Thyroid gland (tissue), 4 donors: ENCODE measurements around the gene GPR78. TPM values are rescaled to one million over a fixed set of nuclear protein-coding genes. Genes with fewer than 3 reads are reported as not detected.

ENCODE experiments used
- DNase-seq, 2 donors: peaks; one replicate each; pipeline ENCODE4 v3.0.0-alpha.2; 2019
- H3K27ac ChIP-seq, 3 donors: fragments of 200-600 bp; sonication (generic); 1 replicate in 2 of 3; 2 replicates in 1 of 3; pipeline ENCODE4 v1.5.1; 2016 to 2019; ENCODE audit warnings: mild to moderate bottlenecking in 1 of 3, moderate library complexity in 1 of 3
- H3K27me3 ChIP-seq: fragments of 200-600 bp; sonication (generic); one replicate; pipeline ENCODE4 v1.5.1; 2019
- H3K36me3 ChIP-seq, 2 donors: fragments of 200-600 bp; sonication (generic); one replicate each; pipeline ENCODE4 v1.5.1; 2016 to 2019
- H3K4me1 ChIP-seq, 2 donors: fragments of 200-600 bp; sonication (generic); one replicate each; pipeline ENCODE4 v1.5.1; 2017 to 2019
- H3K4me3 ChIP-seq, 3 donors: fragments of 200-600 bp; sonication (generic); replicated peaks in 1 of 3; 1 replicate in 2 of 3; 2 replicates in 1 of 3; pipeline ENCODE4 v1.5.1; 2016; ENCODE audit warnings: mild to moderate bottlenecking in 1 of 3
- H3K9me3 ChIP-seq: fragments of 200-600 bp; sonication (generic); one replicate; pipeline ENCODE4 v1.5.1; 2017
- CTCF ChIP-seq, 6 experiments: fragments of 200-600 bp in 3 of 6; fragments of 450-650 bp in 3 of 6; sonication (generic) in 3 of 6; IDR thresholded peaks; one replicate each; pipeline ENCODE4 v1.5.1; 2016 to 2019; ENCODE audit warnings: antibody characterized with exemption in 6 of 6, mild to moderate bottlenecking in 2 of 6, inconsistent platforms in 1 of 6, moderate library complexity in 1 of 6
- POLR2A ChIP-seq, 2 donors: fragments of 450-650 bp; IDR thresholded peaks; one replicate each; pipeline ENCODE4 v1.6.1; 2017; ENCODE audit warnings: antibody characterized with exemption in 2 of 2, mild to moderate bottlenecking in 2 of 2, moderate library complexity in 1 of 2
- WGBS, 2 donors: methylation state at CpG; one replicate each; pipeline ENCODE4 v1.1.5; 2017; 5-methylcytosine and 5-hydroxymethylcytosine counted together
- intact Hi-C: fragments of 100-400 bp; cut with DNase I; formaldehyde crosslinking; loops from one replicate; pipeline ENCODE4 v1.15.1; 2023
- total RNA-seq, 4 donors: library from RNA; depleted of rRNA; stranded (reverse); fragments of >200 nt; gene quantifications; one replicate each; pipeline ENCODE4 v1.2.3, GENCODE V29; 2016

GPR78 gene
- total RNA-seq, 4 donors from 2014 or later = not detected

DNA sequence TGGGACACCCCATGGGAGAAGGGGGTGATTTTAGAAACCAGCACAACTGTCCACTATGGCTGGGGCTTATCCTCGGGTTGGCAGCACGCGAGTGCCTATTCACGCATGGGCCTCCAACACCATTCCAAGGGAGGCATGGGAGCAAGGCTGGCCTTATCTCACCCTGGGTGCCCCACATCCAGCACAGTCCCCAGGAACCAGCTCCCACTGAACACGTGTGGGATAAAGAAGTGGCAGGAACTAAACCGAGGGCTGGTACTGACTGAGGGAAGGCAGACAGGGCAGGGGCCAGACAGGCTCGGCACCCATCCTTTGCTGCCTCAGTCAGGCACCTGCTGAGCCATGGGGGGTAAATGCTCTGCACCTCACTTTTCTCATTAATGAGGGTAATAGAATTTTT is 43.7 kb upstream of the GPR78 start:
- WGBS, 2 donors = 88 to 95% methylated on average over 7 of the region's 7 CpGs
- H3K4me1 ChIP-seq = peaks cover 41 to 64% of the 10 kb centered on the region in 2 donors
- H3K27ac ChIP-seq = peak overlapping the region; percentile 92 to 99 (median 97)
- intact Hi-C loops = no loop called here
- H3K9me3 ChIP-seq = no peaks in the 10 kb centered on the region
- no peaks in the 10 kb centered on the region for H3K27me3 ChIP-seq
- no peaks in the 10 kb centered on the region for H3K36me3 ChIP-seq
- no peak for TF ChIP-seq POLR2A (IDR thresholded peaks at IDR 0.05)
- TF ChIP-seq CTCF (IDR thresholded peaks at IDR 0.05) = no peak
- DNase-seq = no peak
- no peak overlapping the region for H3K4me3 ChIP-seq

GRCh38 chr4:8537041-8537461 is 43.1 kb upstream of the GPR78 start:
- peak overlapping the region; percentile 92 to 99 (median 97) for H3K27ac ChIP-seq
- H3K27me3 ChIP-seq = no peaks in the 10 kb centered on the region
- peaks cover 41 to 59% of the 10 kb centered on the region in 2 donors for H3K4me1 ChIP-seq
- intact Hi-C loops = no loop called here
- H3K4me3 ChIP-seq = no peak overlapping the region
- 3 to 9% methylated on average over 9 of the region's 9 CpGs for whole genome bisulfite sequencing, 2 donors
- peak in 1 of 2 donors; percentile 37 for TF ChIP-seq POLR2A (IDR thresholded peaks at IDR 0.05)
- TF ChIP-seq CTCF (IDR thresholded peaks at IDR 0.05) = no peak
- no peaks in the 10 kb centered on the region for H3K36me3 ChIP-seq
- H3K9me3 ChIP-seq = no peaks in the 10 kb centered on the region
- DNase-seq = peak; percentile 92 to 93

DNA sequence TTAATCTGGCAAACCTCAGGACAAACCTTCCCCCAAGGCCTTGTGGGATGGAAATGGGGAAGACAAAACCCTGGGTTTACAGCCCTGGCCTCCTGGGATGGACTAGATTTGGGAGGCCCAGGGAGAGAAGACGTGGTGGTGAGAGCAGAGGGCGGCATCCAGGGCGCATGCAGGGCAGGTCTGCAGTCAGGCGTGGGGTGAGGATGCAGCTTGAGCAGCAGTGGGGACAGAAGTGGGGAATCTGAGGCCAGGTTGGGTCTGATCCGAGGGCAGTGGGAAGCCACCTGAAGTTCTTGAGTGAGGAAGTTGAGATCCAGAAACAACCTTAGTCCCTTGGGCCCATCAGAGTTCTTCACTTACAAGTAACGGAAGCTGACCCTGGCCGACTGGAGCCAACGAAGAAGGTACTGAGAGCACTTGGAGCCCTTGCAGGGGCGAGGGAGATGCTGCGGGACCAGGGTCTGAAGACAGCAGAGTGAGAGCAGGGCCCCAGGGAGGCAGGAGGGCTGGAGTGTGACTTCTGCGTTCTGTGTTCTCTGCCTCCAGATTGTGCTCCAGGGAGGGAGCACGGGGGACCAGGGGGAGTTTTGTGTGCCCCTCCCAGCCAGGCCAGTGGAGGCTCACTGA is 42.0 kb upstream of the GPR78 start:
- intact Hi-C loops = no loop called here
- WGBS, 2 donors = 95% methylated on average over 12 of the region's 12 CpGs
- DNase-seq = no peak

GRCh38 chr4:8538703-8539567 is 41.3 kb upstream of the GPR78 start:
- no peak for TF ChIP-seq CTCF (IDR thresholded peaks at IDR 0.05)
- no peak for TF ChIP-seq POLR2A (IDR thresholded peaks at IDR 0.05)
- Histone ChIP-seq H3K4me1 (peaks cover 29 to 41% of the 10 kb centered on the region in 2 donors), H3K27ac (no peak overlapping the region), H3K27me3 (no peaks in the 10 kb centered on the region), H3K36me3 (no peaks in the 10 kb centered on the region), H3K4me3 (no peak overlapping the region), H3K9me3 (no peaks in the 10 kb centered on the region)
- intact Hi-C loops = no loop called here
- WGBS, 2 donors = 89 to 91% methylated on average over 14 to 15 of the region's 15 CpGs
- no peak for DNase-seq

More for the DNA sequence above, 42.0 kb upstream of the GPR78 start:
- Histone ChIP-seq H3K9me3 (no peaks in the 10 kb centered on the region), H3K27me3 (no peaks in the 10 kb centered on the region), H3K27ac (peak overlapping the region; percentile 92 to 99 (median 97)), H3K4me1 (peaks cover 36 to 49% of the 10 kb centered on the region in 2 donors), H3K36me3 (no peaks in the 10 kb centered on the region), H3K4me3 (no peak overlapping the region)
- no peak for TF ChIP-seq POLR2A (IDR thresholded peaks at IDR 0.05)

DNA sequence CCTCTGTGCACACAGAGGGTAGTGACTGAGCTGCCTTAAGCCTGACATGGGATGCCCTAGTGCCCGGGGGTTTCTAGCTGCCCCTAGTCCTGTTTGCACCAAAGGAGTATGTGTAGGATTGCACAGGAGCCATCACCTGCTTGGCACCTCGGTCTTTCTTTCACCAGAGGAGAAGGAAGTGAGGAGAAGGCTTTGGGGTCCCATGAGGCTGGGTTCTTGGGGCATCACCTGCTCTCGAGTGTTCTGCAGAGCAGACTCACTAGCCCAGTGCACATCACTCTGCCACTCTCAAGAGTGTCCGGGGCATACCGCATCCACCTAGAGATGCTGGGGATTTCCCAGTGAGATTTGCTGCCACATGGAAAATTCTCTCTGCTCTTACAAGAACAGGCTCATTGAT is 40.5 kb upstream of the GPR78 start:
- Histone ChIP-seq H3K9me3 (no peaks in the 10 kb centered on the region), H3K36me3 (no peaks in the 10 kb centered on the region), H3K27me3 (no peaks in the 10 kb centered on the region), H3K4me1 (peaks cover 24 to 36% of the 10 kb centered on the region in 2 donors), H3K27ac (no peak overlapping the region), H3K4me3 (no peak overlapping the region)
- intact Hi-C loops = no loop called here
- no peak for DNase-seq
- TF ChIP-seq POLR2A (IDR thresholded peaks at IDR 0.05) (no peak), CTCF (IDR thresholded peaks at IDR 0.05) (no peak)
- WGBS, 2 donors = 89 to 96% methylated on average over 5 of the region's 5 CpGs
